NCI-H146 (cell line): Measurements from ENCODE around the gene MRTFB.
A peak's percentile ranks its signal among the peaks of the same experiment; 100 is the strongest.
"Not testable (repeated sequence)": the region's sequence is repeated elsewhere in the genome, so short reads cannot be mapped to it uniquely, and the experiment has no call there.

Experiments
- DNase-seq: peaks from one replicate; lab custom pipeline; 2025; lab: John Stamatoyannopoulos, UW

The MRTFB gene

GRCh38 chr16:14070877-14071575, at the start of gene MRTFB:
Gene MRTFB, plus strand, starts transcription at chr16:14071319. Its CDS starts 69,288 bp downstream, at chr16:14140607.
- peak; percentile 98 for DNase-seq

GRCh38 chr16:14023526-14023925, 47.6 kb upstream of the MRTFB start:
- not testable (repeated sequence) for DNase-seq

GRCh38 chr16:14024283-14024682, 46.8 kb upstream of the MRTFB start:
- no peak for DNase-seq

- no peak for DNase-seq
Observed at GRCh38 chr16:14026572-14027285, 44.4 kb upstream of the MRTFB start.

- peak; percentile 95 for DNase-seq
Observed at GRCh38 chr16:14028202-14028601, 42.9 kb upstream of the MRTFB start.

GRCh38 chr16:14029658-14030057, 41.5 kb upstream of the MRTFB start:
- peak; percentile 36 for DNase-seq

GRCh38 chr16:14035092-14035491, 36.0 kb upstream of the MRTFB start:
- DNase-seq, result no peak

GRCh38 chr16:14036889-14037288, 34.2 kb upstream of the MRTFB start:
- DNase-seq, result no peak

- no peak for DNase-seq
Observed at GRCh38 chr16:14037960-14038359, 33.2 kb upstream of the MRTFB start.

GRCh38 chr16:14041164-14041563, 30.0 kb upstream of the MRTFB start:
- DNase-seq, result no peak

- DNase-seq, result no peak
Observed at GRCh38 chr16:14042706-14043105, 28.4 kb upstream of the MRTFB start.

- no peak for DNase-seq
Observed at GRCh38 chr16:14043278-14043677, 27.8 kb upstream of the MRTFB start.

GRCh38 chr16:14043793-14044192, 27.3 kb upstream of the MRTFB start:
- no peak for DNase-seq

GRCh38 chr16:14047121-14047859, 23.8 kb upstream of the MRTFB start:
- not testable (repeated sequence) for DNase-seq

- no peak for DNase-seq
Observed at GRCh38 chr16:14050291-14051027, 20.7 kb upstream of the MRTFB start.

GRCh38 chr16:14051103-14051729, 19.9 kb upstream of the MRTFB start:
- DNase-seq, result no peak

GRCh38 chr16:14056970-14057369, 14.1 kb upstream of the MRTFB start:
- DNase-seq, result no peak

GRCh38 chr16:14057878-14058382, 13.2 kb upstream of the MRTFB start:
- no peak for DNase-seq

GRCh38 chr16:14061732-14062259, 9.3 kb upstream of the MRTFB start:
- peak; percentile 80 for DNase-seq

GRCh38 chr16:14062261-14062660, 8.9 kb upstream of the MRTFB start:
- DNase-seq, result no peak
